ENCODE measurements around the gene CREBRF. TPM values are rescaled to one million over a fixed set of nuclear protein-coding genes. Genes with fewer than 3 reads are reported as not detected.
A peak's percentile ranks its signal among the peaks of the same experiment; 100 is the strongest.

The CREBRF gene, protein sequence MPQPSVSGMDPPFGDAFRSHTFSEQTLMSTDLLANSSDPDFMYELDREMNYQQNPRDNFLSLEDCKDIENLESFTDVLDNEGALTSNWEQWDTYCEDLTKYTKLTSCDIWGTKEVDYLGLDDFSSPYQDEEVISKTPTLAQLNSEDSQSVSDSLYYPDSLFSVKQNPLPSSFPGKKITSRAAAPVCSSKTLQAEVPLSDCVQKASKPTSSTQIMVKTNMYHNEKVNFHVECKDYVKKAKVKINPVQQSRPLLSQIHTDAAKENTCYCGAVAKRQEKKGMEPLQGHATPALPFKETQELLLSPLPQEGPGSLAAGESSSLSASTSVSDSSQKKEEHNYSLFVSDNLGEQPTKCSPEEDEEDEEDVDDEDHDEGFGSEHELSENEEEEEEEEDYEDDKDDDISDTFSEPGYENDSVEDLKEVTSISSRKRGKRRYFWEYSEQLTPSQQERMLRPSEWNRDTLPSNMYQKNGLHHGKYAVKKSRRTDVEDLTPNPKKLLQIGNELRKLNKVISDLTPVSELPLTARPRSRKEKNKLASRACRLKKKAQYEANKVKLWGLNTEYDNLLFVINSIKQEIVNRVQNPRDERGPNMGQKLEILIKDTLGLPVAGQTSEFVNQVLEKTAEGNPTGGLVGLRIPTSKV
- 15.5 TPM for total RNA-seq
- polyA plus RNA-seq (ENCODE audit: insufficient read depth in 1 of 8, insufficient read length in 8 of 8, low replicate concordance in 1 of 8) = 1 to 10 TPM; 6.0 to 8.1 (median 6.9) TPM
- long read RNA-seq, donor 1 = 0 reads
- long read RNA-seq, donor 2 = 0 reads
- long read RNA-seq, donor 3, full-length matches to known transcripts = 2 of 2 reads
- long read RNA-seq, donor 3, partial matches to known transcripts = 0 of 2 reads
- long read RNA-seq, donor 3, other reads (novel, unspliced or antisense) = 0 of 2 reads
- long read RNA-seq, donor 4, partial matches to known transcripts = 0 of 1 reads
- long read RNA-seq, donor 4, other reads (novel, unspliced or antisense) = 0 of 1 reads
- long read RNA-seq, donor 5, full-length matches to known transcripts = 2 of 10 reads
- long read RNA-seq, donor 5, partial matches to known transcripts = 8 of 10 reads
- long read RNA-seq, donor 5, other reads (novel, unspliced or antisense) = 0 of 10 reads
- long read RNA-seq, donor 6, full-length matches to known transcripts = 2 of 2 reads
- long read RNA-seq, donor 6, partial matches to known transcripts = 0 of 2 reads
- long read RNA-seq, donor 6, other reads (novel, unspliced or antisense) = 0 of 2 reads
- long read RNA-seq, donor 7, partial matches to known transcripts = 0 of 1 reads
- long read RNA-seq, donor 7, other reads (novel, unspliced or antisense) = 0 of 1 reads
- long read RNA-seq, donor 8, full-length matches to known transcripts = 3 of 3 reads
- long read RNA-seq, donor 8, partial matches to known transcripts = 0 of 3 reads
- long read RNA-seq, donor 8, other reads (novel, unspliced or antisense) = 0 of 3 reads
- long read RNA-seq, donor 9 = 0 reads
- long read RNA-seq, donor 10, partial matches to known transcripts = 5 of 6 reads
- long read RNA-seq, donor 10, other reads (novel, unspliced or antisense) = 0 of 6 reads
- long read RNA-seq, donor 11 = 0 reads

DNA sequence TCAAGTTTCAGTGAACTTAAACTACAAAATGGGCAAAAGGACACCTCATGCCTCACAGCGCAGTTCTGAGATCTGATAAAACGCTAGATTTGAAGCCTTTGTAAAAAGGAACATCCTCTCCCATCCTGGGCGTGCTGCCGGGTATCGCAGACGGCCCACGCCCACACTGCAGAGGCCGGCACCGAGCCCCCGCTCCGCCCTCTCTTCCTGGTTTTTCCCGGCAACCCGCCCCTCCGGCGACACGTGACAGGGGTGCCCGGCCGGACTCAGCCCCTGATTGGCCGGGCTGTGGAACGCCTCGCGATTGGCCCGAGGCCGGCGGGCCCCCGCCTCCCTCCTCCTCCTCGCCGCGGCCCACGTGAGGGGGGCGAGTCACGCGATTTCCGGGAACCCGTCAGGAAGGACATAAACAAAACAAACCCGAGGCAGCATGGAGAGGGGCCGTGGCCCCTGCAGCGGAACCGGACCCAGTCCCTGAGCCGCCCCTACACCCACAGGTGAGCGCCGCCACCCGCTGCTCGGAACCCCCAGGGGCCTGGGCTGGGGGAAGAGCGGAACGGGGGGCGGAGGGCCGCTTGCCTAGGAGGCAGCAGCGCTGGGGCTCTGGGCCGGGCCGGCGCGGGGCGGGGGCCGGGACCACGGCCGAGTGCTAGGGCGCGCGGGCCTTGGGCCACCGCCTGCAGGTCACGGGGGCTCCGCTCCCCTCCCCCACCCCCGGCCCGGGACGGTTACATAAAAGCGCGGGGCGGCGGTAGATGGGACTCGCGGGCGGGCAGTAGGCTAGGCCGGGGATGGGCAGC lies at the start of gene CREBRF:
Gene CREBRF, plus strand, starts transcription at position 370 of the 800 bp plus-strand sequence. CDS start 24,424 bp downstream, outside the sequence.
- 0% methylated on average over 59 of the region's 74 CpGs for WGBS (ENCODE audit: insufficient coverage)
- H3K4me1 ChIP-seq (ENCODE audit: control insufficient read depth, insufficient read depth, low read length) = peaks cover 5% of the 10 kb centered on the region
- H3K36me3 ChIP-seq (ENCODE audit: control insufficient read depth, insufficient read depth, low read length) = no peaks in the 10 kb centered on the region
- H3K27ac ChIP-seq (ENCODE audit: low read length) = peak within 1 kb of the TSS; percentile 100
- H3K9me3 ChIP-seq (replicated peaks; ENCODE audit: control insufficient read depth, low read depth, low read length) = no peaks in the 10 kb centered on the region
- H3K27me3 ChIP-seq (ENCODE audit: control insufficient read depth, insufficient read depth, low read length) = no peaks in the 10 kb centered on the region
- DNase-seq = peak; percentile 98
- peak within 1 kb of the TSS; percentile 94 for H3K4me3 ChIP-seq (ENCODE audit: low read length)

DNA sequence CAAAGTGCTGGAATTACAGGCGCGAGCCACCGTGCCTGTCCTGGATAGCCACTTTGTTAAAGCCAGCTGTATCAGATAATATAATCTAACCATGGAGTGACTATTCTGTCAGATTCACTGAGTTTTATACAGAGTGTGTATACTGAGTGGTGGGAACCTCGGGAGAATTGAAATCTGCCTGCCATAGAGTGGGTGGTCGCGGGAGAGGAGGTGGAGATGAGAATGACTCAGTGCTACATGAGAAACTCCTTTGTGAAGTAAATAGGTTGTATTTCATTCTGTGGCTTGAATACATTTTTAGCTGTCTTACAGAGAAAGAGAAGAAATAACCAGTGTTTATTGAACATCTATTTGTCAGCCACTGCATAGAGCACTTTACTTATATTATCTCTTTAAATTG lies 46.1 kb upstream of the CREBRF start:
- no peaks in the 10 kb centered on the region for H3K36me3 ChIP-seq (ENCODE audit: control insufficient read depth, insufficient read depth, low read length)
- H3K4me1 ChIP-seq (ENCODE audit: control insufficient read depth, insufficient read depth, low read length) = peaks cover 3% of the 10 kb centered on the region
- no peak overlapping the region for H3K27ac ChIP-seq (ENCODE audit: low read length)
- H3K4me3 ChIP-seq (ENCODE audit: low read length) = no peak overlapping the region
- H3K9me3 ChIP-seq (replicated peaks; ENCODE audit: control insufficient read depth, low read depth, low read length) = no peaks in the 10 kb centered on the region
- no peaks in the 10 kb centered on the region for H3K27me3 ChIP-seq (ENCODE audit: control insufficient read depth, insufficient read depth, low read length)
- 50% methylated on average over 1 of the region's 6 CpGs for WGBS (ENCODE audit: insufficient coverage)
- no peak for DNase-seq

DNA sequence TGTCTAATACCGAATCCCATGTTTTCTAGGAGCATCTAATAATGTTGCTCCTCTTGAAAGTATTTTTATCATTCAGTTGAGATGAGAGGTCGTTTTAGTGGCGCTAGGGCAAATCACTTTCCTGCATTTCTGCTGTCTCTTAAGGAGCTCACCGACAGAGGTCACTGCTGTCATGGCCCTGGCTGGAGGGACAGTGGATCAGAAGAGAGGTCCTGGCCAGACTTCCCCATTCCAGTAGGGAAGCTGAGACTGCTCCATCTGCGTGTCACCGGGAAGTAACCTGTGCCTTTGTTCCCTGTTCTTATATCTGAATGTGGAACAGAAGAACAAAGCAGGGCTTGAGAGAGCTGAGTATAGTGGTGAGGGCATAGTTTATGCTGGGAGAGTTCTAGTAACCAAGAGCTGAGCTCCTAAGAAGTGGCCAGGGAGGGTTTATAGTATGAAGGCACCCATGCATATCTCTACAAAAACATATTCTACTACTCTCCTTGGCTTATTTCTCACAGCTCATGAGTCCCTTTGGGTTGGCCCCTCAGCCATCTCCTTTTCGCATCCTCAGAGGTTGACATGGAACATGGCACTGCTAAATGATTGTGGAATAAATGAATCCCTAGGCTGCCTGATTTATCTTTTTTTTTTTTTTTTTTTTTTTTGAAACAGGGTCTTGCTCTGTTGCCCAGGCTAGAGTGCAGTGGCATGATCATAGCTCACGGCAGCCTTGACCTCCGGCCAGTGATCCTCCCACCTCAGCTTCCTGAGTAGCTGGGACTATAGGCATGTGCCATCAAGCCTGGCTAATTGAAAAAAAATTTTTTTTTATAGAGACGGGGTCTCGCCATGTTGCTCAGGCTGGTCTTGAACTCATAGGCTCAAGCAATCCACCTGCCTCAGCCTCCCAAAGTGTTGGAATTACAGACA lies 45.3 kb upstream of the CREBRF start:
- Histone ChIP-seq H3K27ac (ENCODE audit: low read length) (no peak overlapping the region), H3K36me3 (ENCODE audit: control insufficient read depth, insufficient read depth, low read length) (no peaks in the 10 kb centered on the region), H3K27me3 (ENCODE audit: control insufficient read depth, insufficient read depth, low read length) (no peaks in the 10 kb centered on the region), H3K4me1 (ENCODE audit: control insufficient read depth, insufficient read depth, low read length) (peaks cover 3% of the 10 kb centered on the region), H3K4me3 (ENCODE audit: low read length) (no peak overlapping the region), H3K9me3 (replicated peaks; ENCODE audit: control insufficient read depth, low read depth, low read length) (no peaks in the 10 kb centered on the region)
- DNase-seq = peak; percentile 41
- WGBS (ENCODE audit: insufficient coverage) = 67% methylated on average over 8 of the region's 11 CpGs

DNA sequence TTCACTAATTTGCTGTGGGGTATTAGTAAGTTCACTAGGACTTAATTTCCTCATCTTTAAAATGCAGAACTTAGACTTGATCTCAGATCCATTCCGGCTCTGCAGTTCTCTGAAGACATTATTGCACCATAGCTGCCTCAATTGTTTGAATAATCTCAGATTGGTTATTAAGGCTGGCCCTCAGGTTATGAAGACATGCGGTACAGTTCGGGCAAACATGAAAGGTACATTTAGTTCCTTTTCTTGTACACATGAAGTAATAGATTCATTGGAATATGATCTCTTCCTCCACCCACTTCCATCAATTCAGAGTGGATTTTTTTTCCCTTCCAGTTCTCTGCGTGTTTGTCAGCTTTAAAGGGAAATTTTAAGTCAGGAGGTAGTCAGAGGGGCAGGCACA lies 44.6 kb upstream of the CREBRF start:
- Histone ChIP-seq H3K4me3 (ENCODE audit: low read length) (no peak overlapping the region), H3K4me1 (ENCODE audit: control insufficient read depth, insufficient read depth, low read length) (peaks cover 5% of the 10 kb centered on the region), H3K27ac (ENCODE audit: low read length) (no peak overlapping the region), H3K27me3 (ENCODE audit: control insufficient read depth, insufficient read depth, low read length) (no peaks in the 10 kb centered on the region), H3K36me3 (ENCODE audit: control insufficient read depth, insufficient read depth, low read length) (no peaks in the 10 kb centered on the region), H3K9me3 (replicated peaks; ENCODE audit: control insufficient read depth, low read depth, low read length) (no peaks in the 10 kb centered on the region)
- DNase-seq = no peak
- no CpG with 5 or more reads among the region's 4 CpGs for WGBS (ENCODE audit: insufficient coverage)

DNA sequence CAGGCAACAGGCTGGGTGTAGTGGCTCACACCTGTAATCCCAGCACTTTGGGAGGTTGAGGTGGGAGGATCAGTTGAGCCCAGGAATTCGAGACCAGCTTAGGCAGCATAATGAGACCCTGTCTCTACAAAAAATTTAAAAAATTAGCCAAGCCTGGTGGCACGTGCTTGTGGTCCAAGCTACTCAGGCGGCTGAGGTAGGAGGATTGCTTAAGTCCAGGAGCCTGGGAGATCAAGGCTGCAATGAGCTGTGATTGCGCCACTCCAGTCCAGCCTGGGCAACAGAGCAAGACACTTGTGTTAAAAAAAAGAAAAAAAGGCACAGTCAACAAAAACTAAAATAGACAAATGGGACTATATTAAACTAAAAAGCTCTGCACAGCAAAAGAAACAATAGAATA lies 43.3 kb upstream of the CREBRF start:
- Histone ChIP-seq H3K27me3 (ENCODE audit: control insufficient read depth, insufficient read depth, low read length) (no peaks in the 10 kb centered on the region), H3K27ac (ENCODE audit: low read length) (no peak overlapping the region), H3K36me3 (ENCODE audit: control insufficient read depth, insufficient read depth, low read length) (no peaks in the 10 kb centered on the region), H3K4me1 (ENCODE audit: control insufficient read depth, insufficient read depth, low read length) (peaks cover 2% of the 10 kb centered on the region), H3K9me3 (replicated peaks; ENCODE audit: control insufficient read depth, low read depth, low read length) (no peaks in the 10 kb centered on the region), H3K4me3 (ENCODE audit: low read length) (no peak overlapping the region)
- no peak for DNase-seq
- no CpG with 5 or more reads among the region's 4 CpGs for WGBS (ENCODE audit: insufficient coverage)

DNA sequence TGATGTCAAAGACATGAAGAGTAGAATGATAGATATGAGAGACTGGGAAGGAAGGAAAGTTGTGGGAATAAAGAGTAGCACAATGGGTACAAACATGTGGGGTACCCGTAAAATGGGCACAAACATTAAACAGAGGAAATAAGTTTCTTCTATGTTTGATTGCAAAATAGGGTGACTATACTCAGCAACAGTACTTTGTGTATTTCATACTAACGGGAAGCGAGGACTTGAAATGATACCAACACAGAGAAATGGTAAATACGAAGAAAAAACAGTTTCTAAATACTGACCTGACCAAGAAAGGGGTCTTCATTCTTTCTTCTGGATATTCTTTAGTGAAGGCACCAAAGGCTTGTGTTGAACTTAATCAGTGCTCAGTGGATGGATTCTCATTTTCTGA lies 41.5 kb upstream of the CREBRF start:
- Histone ChIP-seq H3K9me3 (replicated peaks; ENCODE audit: control insufficient read depth, low read depth, low read length) (no peaks in the 10 kb centered on the region), H3K4me3 (ENCODE audit: low read length) (no peak overlapping the region), H3K36me3 (ENCODE audit: control insufficient read depth, insufficient read depth, low read length) (no peaks in the 10 kb centered on the region), H3K27me3 (ENCODE audit: control insufficient read depth, insufficient read depth, low read length) (no peaks in the 10 kb centered on the region), H3K27ac (ENCODE audit: low read length) (no peak overlapping the region), H3K4me1 (ENCODE audit: control insufficient read depth, insufficient read depth, low read length) (peaks cover 2% of the 10 kb centered on the region)
- DNase-seq = no peak
- WGBS (ENCODE audit: insufficient coverage) = no CpG with 5 or more reads among the region's 4 CpGs

DNA sequence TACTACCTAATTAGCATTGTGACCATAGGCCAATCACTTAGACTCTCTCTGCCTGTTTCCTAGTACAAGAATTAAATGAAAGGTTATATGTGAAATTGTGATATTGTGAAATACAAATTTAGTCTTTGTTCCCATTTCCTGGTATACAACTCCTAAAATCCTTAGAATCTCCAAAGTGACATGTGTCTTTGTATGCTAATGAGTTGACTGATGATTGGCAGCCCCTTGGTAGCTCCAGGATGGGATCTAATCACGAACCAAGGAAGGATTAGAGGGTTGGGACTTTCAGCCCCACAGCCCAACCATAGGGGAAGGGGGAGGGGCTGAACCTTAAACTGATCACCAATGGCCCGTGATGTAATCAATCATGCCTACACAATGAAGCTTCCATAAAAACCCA lies 41.0 kb upstream of the CREBRF start:
- Histone ChIP-seq H3K9me3 (replicated peaks; ENCODE audit: control insufficient read depth, low read depth, low read length) (no peaks in the 10 kb centered on the region), H3K4me3 (ENCODE audit: low read length) (no peak overlapping the region), H3K4me1 (ENCODE audit: control insufficient read depth, insufficient read depth, low read length) (peaks cover 2% of the 10 kb centered on the region), H3K36me3 (ENCODE audit: control insufficient read depth, insufficient read depth, low read length) (no peaks in the 10 kb centered on the region), H3K27me3 (ENCODE audit: control insufficient read depth, insufficient read depth, low read length) (no peaks in the 10 kb centered on the region), H3K27ac (ENCODE audit: low read length) (no peak overlapping the region)
- WGBS (ENCODE audit: insufficient coverage) = no CpG with 5 or more reads among the region's 2 CpGs
- no peak for DNase-seq

DNA sequence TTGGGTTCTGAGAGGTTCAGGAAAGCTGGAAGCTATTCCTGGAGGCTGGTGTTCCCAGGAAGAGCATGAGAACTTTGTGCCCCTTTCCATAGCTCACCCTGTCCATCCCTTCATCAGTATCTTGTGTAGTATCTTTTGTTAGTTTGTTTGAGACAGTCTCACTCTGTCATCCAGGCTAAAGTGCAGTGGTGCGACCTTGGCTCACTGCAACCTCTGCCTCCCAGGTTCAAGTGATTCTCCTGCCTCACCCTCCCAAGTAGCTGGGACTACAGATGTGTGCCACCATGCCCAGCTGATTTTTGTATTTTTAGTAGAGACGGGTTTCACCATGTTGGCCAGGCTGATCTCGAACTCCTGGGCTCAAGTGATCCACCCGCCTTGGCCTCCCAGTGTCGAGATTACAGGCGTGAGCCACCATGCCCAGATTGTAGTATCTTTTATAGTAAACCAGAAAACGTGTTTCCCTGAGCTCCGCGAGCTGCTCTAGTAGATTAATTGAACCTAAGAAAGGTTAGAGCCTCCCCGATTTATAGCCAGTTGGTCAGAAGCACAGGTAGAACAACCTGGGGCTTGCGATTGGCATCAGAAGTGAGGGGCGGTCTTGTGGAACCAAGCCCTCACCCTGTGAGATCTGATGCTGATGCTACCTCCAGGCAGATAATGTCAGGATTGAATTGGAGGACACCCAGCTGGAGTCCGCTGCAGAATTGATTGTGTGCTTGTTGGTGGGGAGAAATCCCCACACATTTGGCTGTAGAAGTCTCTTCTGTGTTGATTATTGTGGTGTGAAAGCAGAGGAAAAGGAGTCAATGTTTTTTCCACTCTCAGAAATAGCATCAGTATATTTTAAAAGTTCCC lies 40.3 kb upstream of the CREBRF start:
- H3K4me1 ChIP-seq (ENCODE audit: control insufficient read depth, insufficient read depth, low read length) = peaks cover 2% of the 10 kb centered on the region

More for the DNA sequence above, 40.3 kb upstream of the CREBRF start:
- H3K27me3 ChIP-seq (ENCODE audit: control insufficient read depth, insufficient read depth, low read length) = no peaks in the 10 kb centered on the region
- peak overlapping the region; percentile 40 for H3K27ac ChIP-seq (ENCODE audit: low read length)
- H3K36me3 ChIP-seq (ENCODE audit: control insufficient read depth, insufficient read depth, low read length) = peaks cover 4% of the 10 kb centered on the region
- WGBS (ENCODE audit: insufficient coverage) = 90% methylated on average over 7 of the region's 13 CpGs
- H3K9me3 ChIP-seq (replicated peaks; ENCODE audit: control insufficient read depth, low read depth, low read length) = no peaks in the 10 kb centered on the region
- no peak for DNase-seq
- H3K4me3 ChIP-seq (ENCODE audit: low read length) = no peak overlapping the region
